Activated CD4-positive, alpha-beta T cell treated with anti-CD3 and anti-CD28 coated beads for 4 hours (primary cell): ENCODE results near the gene PPM1H.

Source experiments
- DNase-seq, 2 donors: peaks; one replicate each; pipeline ENCODE4 v3.0.0-alpha.2; 2020

PPM1H gene

DNA sequence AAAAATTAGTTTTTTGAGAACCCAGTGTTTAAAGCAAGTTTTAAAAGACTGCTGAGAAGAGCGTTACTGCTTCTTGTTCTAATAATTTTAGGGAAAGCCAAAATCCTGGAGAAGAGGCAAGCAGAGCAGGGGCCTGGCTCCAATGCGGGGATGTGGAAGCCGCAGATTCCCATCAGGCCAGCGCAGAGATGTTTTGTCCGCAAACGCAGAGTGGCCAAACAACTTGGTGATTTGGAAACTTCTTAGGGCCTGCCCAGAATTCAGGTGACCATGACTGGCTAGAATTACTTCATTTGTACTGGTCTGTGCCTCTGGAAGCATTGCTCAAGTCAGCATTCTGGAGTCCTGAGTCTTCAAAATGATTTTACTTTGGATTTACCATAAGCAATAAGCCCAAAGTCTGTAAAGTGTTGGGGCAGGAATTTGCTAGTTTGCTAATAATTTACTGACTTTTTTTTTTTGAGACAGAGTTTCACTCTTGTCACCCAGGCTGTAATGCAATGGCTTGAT lies 208.4 kb downstream of the PPM1H start:
- DNase-seq = no peak

DNA sequence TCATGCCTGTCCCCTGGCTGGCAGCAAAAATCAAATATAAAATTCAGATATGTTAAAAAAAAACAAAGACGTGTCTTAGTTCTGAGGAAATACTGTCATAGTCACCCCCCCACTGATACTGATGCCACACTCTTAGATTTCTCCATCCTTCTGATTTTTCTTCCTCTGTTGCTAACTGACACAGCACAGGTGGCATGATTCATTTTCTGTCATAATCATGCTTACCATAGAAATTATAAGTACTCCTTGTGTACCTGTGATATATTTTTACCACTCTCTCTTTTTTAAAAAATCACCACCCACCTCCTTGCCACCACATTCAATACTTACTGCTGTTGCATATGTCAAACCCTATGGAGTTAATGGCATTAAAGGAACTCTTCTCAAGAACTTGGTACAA lies 209.2 kb downstream of the PPM1H start:
- no peak for DNase-seq

DNA sequence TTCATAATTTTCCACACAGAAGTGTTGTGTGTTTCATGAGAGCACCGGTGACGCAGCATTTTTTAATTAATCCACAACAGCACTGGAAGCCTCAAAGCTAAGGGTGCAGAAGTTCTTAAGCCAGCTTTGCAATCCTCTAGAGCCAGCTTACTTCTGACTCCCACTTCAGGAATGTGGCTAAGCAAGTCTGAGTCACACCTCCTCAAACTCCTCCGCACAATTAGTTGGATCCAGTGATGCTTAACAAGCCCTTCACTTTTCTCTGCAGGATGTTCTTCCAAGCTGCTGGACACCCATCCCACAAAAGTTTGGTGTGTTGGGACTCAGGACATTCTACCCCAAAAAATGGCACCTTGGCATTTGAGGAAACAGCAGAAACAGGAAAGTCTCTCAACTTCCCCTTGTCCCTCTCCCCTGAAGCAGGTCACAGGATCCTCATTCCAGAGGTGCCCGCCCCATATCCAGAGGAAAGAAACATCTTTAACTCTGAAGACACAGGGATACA lies 210.0 kb downstream of the PPM1H start:
- no peak for DNase-seq

DNA sequence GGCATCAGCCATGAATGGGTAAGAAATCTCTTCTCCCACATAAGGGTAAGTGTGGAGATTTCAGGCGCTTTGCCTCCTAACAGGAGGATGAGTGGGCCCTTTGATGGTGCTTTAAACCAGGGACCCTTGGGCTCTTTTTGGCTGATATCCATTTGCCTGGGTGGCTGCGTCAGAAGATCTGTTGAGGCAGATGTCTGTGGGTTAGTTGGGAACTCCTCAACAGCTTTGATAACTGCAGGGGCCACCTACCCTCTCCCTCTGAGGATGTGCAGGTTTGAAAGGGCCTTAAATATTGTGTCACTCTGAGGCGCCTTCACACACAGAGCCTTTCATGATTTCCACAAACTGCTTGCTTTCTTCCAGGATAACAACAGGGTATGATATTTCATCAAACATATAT lies 210.7 kb downstream of the PPM1H start:
- no peak for DNase-seq

DNA sequence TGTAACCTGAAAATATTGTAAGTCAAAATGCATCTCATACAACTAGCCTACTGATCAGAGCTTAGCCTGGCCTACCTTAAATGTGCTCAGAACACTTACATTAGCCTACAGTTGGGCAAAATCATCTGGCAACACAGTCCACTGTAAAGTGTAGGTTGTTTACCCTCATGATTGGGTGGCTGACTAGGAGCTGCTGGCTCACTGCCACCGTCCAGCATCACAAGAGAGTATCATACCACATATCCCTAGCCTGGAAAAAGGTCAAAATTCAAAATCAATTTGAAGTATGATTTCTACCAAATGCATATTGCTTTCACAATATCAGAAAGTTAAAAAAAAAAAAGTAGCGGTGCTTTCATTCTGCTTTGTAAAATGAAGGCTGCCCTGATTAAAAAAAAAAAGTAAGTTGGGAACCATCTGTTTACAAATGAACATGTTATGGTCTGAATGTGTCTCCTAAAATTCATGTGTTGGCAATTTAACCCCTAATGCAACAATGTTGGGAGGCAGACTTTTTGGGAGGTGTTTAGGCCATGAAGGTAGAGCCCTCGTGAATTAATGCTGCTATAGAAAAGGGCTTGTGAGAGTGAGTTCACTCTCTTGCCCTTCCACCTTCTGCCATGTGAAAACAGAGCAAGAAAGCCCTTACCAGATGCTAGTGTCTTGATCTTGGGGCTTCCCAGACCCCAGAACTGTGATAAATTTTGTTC lies 211.8 kb downstream of the PPM1H start:
- no peak for DNase-seq

DNA sequence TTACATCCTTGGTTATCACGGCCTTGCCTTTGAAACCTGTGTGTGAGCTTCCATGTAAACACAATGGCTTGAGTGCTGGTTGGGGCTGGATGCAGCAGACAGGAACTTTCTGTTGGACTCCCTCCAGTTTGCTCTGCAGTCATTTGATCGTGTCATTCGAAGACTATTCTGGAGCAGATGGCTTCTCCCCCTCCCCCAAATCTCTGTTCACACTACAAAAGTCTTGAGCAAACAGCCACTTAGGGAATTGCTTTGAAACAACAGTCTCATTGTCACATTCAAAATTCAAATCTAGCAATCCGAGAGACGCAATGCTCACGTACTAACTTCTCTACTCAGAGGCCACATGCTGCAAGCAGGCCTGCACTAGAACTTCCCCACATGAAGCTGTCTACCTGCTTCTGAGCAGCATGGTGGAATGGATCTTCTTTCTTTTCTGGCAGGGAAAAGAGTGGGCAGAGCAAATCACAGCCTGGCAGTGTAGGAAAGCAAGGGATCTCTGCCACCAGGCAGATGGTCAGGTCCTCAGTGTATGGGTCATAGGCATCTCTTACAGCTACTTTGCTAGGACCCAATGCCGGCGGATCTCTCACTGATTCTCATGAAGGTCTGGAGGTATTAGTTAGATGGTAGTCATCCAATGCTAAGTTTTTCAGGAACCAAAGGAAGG lies 214.2 kb downstream of the PPM1H start:
- DNase-seq = no peak

DNA sequence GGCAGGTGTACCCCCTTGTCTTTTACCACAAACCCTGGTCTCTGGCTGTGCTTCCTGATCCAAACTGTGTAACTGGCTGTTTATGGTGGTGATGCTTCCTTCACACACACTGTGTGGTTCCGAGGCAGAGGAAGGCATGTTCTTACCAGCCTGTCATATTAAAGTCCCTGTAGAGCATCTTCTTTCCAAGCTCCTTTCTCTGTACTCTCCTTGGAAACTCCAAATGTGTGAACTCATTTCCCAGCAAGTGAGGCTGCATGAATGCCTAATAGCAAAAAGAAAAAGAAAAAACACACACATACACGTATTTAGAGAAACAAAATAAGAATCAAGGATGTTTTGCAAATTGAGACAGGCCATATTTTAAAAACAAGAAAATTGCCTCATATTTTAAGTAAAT lies 214.9 kb downstream of the PPM1H start:
- DNase-seq = no peak

DNA sequence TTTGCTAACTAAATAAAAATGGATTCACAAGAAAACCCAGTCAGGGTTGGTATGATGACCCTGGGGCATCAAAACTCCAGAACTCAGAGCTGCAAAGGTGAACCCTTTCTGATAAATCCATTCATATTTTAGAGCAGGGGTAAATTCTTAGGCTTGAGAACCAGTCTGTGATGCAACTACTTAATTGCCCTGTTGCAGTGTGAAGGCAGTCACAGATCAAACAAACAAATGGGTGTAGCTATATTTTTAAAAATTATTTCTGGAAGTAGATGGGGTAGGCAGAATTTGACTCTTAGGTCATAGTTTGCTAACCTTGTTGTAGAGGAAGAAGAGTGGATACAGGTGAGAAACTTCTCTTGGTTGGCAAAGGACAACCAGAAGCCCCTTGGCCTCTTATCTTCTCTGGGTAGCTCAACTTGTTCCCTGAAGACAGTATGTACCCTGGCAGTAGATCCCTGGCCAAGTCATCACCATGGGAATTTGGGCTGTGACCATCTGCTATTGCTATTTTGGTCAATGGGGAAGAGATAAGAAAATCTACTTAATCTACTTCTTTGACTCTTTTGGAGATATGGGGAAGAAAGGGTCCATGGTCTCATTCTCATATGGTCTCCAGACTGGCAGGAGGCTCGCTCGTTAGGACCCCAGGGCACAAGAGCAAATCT lies 216.1 kb downstream of the PPM1H start:
- no peak for DNase-seq

DNA sequence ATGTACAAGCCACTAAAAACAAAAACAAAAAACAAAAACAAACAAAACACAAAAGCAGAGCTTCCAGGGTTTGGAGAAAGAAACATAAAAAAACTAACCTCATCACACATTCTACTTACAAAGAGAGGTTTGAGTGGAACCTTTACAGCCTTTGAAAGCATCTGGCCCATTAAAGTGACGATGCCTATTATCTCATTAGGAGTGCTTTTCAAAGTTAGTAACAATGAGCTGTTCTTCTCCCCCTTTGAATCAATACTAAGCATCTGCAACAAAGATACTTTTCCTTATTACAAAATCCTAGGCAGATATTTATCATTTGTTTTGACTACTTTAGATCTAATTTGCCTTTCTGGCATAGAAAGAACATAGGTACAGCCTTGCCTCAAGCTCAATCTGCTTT lies 217.3 kb downstream of the PPM1H start:
- DNase-seq = no peak

DNA sequence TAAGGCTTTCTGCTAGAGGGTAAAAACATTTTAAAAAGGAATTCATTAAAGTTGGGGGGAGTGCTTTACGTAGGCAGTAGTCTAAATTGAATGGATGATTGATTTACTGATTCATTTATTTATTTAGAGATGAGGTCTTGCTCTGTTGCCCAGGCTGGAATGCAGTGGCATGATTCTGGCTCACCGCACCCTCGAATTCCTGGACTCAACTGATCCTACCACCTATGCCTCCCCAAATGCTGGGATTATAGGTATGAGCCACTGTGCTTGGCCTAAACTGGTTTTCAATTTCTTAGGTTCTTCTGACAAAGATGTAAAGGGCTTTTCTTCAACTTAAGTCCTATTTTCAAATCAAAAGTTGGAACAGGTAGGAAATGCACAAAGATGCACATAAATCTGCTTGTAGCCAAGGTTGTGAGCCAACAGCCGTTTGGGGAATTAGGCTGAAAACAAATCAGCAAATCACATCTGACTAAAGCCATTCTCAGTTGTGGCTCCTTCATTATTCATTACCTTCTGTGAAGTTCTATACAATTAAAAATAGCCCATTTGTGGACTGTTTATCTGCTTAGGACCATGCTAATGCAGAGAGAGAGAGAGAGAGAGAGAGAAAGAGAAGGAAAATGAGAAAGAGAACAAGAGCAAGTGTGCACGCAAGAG lies 218.0 kb downstream of the PPM1H start:
- DNase-seq = no peak

DNA sequence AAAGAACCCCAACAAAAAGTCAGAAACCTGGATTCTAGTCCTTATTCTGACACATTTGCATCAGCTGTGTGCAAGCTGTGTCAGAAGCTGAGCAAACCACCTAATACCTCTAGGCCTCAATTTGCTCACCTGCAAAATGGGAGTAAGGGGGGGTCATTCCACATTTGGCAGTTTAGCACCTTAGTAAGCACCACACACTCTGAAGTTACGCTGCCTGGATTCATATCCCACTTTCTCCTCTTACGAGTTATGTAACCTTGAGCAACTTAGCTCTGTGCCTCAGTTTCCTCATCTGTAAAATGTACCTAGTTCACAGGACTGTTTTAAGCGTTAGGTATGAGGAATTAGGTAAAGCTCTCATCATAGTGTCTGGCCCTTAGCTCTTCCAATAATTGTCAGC lies 218.9 kb downstream of the PPM1H start:
- DNase-seq = no peak

DNA sequence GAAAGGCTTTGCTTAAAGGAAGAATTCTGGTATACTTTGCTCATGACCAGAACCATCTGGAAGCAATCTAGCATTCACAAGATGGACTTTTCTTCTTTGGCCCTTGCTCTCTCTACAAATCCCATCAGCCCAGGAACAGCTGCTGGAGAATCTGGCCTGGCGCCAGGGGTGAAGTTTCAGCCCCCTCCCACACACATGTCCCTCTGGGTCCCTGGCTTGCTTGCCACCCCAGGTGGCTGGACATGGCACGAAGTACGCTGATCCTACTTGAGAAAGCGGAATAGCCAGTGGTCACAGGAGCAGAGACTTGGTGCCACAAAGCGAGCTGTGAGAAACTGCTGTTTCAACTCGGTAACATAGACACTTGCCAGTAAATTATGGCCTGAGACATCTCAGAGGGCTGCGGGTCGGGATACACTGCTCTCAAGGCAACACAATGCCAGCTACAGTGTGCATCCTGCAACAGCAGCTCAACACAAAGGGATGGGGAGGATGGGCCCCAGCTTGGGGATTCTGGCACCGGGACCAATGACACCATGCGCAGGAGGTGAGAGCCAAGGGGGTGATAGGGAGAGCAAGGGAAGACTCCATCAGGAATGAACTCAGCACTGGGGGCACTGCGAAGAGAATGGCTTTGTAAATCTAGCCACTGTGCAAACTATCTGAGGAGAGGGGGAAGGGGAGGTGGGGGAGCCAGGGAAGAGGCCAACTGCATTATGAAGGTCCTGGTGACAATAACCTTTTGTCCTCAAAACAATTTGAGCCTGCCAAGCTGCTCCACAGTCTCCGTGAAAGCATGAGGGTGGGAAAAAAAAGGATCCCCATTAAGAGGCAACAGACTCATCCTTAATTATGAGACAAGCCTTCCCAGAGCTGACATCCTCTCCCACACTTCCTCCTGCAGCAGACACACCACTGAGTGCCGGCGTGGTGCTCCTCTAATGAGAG lies 219.9 kb downstream of the PPM1H start:
- DNase-seq = no peak

DNA sequence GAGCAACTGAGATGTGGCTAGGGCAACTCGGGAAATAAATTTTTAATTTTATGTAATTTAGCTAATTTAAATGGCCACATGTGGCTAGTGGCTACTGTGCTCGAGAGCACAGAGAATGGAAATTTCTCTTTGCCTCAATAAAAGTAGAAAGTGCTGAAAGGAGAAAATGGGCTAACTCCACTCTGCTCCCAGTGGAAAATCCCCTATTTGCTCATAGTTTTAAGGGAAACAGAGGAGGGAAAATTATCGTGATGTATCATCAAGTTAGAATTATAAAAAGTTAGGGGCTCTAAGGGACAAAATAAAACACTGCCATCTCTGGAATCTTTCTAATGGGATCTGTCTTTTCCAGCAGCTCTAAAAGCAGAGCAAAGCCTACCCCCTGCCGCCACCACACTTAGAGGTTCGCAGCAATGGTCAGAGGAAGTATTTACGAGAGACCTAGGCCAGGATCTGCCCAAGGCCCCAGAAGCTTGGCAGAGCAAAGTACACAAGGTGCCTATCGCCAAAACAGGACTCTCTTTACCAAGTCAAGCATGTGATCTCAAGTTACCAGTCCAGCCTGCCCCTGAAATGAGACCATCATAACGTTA lies 220.7 kb downstream of the PPM1H start:
- DNase-seq = no peak

DNA sequence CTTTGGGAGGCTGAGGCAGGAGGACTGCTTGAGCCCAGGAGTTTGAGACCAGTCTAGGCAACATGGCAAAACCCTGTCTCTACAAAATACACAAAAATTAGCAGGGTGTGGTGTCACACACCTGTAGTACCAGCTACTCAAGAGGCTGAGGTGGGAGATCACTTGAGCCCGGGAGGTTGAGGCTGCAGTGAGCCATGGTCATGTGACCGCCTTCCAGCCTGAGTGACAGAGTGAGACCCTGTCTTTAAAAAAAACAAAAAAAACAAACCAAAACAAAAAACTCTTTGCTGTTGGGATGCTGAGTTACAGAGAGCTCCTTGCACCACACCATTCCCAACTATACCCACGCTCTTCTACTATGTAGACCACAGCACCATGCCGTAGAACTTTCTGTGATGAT lies 221.2 kb downstream of the PPM1H start:
- DNase-seq = no peak

DNA sequence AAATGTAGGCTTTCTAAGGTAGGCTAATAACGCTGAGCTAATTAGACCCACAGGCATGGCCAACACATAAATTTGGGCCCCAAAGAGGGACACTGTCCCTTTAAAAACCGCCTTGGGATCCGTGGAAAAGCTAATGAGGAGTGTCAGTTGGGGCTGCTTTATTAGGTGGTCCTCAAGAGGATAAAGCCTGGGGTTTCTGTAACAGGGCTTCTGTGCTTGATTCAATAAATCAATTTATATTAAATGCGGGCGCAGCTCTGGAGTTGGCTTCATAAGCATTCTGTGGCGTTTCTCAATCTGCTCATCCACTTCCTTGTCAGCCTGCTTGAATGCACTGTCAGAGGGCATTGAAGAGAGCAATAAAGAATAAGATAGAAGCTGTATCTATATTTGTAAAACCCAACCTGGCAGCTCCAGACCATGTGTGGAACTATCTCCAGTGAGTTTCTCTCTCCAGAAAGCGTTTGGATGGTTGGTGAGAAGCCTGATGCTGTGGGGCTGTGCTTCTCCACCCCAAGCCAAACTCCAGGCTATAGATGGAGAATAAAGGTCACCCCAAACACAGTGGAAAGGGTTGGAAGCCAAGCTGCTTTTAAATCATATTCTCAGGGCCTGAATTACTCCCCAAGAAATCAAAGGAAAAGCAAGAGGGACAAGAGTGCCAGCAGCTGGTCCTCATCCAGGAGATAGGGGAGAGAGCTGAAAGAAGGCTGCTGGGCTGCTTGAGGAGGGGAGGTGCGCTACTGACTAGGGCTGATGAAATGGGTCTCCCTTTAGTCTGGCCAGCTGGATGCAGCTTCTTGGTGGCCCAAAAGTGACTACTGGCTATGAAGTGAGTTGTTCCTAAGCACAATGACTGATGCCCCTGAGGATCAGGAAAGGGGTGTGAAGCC lies 222.0 kb downstream of the PPM1H start:
- DNase-seq = no peak

DNA sequence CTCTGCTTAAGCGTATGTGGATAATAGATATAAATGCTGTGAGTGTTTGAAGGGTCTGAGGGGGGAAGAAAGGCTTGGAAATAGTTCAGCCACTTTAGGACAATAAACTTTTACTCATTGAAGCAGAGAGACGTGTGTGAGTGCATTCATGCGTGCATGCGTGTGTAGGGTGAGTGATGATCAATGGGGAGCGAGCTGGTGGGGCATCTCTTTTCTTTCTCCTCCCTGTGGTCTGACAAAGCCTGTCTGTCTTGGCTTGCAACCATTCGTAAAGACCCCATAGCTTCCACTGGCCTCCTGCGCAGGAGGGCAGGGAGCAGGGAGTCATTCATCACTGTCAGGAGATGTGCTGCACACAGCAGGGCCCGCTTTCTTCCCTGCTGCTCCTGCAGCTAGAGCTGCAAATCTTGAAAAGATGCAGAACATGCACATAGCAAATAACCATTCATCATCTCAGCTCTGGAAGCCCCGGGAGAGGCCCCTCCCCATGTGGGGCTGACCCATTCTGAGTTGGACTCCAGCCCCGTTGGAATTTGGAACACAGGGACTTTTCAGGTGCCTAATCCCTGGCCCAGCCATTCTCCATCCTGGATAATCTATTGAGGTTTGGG lies 223.2 kb downstream of the PPM1H start:
- no peak for DNase-seq

DNA sequence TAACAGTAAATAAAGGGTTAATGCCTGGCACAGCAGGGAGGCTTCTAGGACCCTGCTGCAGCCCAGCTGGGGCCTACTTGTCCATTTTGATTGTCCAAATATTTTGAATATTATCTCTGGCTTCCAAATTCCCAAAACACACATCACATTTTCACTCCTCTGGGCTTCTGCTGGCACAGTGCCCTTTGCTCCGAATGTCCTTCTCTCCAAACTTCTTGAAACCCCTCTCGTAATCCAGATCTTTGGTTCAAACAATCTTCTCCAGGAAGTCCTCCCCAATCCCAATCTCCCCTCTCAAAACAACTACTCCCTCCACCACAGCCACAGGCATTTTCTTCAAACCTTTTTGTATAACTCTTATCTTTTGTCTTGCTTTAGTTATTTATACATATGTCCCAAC lies 225.6 kb downstream of the PPM1H start:
- DNase-seq = no peak

DNA sequence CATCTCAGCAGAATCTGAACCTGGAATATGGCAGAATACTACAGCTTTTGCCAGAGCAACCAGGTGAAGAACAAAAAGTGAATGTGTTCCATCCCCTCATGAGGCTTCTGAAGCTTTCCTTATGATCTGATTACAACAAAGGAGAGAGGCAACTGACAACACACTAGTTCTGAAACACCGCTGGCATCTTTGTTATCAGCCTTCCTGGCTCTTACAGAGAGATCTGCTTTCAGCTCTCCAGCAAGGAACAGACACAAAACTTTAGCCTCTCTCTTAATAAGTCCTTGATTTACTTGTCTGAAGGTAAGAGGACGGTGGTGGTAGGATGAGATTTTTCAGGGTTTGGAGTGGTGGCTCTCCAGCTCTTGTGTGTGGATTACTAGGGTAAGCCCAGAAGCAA lies 227.0 kb downstream of the PPM1H start:
- DNase-seq = no peak

DNA sequence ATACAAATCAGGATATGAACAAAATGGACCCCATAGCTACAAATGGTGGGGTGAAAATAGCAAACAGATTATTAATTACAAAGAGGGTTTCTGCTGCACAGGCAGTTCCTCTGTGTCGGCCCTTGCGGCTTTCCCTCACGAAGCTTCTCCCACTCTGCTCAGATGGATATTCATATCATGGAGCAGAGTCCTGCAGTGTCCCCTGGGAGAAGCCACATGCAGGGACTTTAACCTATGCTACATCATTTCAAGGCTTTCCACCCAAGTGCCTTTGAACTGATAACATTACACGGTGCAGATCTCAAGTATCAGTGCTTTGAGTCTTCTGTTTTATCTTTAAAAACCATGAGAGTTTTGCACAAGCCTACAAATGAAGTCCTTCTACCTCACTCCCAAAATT lies 229.1 kb downstream of the PPM1H start:
- DNase-seq = no peak

DNA sequence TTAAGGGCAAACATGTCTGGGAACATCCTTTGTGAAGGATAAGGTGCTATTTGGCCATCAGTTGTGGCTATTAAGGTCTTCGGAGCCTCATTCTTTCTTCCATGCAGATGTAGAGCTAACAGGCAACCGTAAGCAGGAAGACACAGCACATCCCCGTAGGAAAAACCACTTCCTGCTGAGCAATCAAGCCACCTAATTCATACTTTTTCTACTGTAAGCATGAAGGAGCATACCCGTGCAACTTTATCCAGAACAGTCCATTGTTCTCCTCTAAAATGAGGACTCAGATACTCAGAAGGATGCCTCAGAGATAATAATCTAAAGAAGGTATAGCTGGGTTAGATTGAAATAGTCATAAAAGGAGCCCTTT lies 232.0 kb downstream of the PPM1H start:
- no peak for DNase-seq
